ENCODE results near the gene LMF1.

- TF ChIP-seq CTBP1 (IDR thresholded peaks at IDR 0.05; ENCODE audit: borderline replicate concordance) (no peak), ADNP (tag; IDR thresholded peaks at IDR 0.05) (no peak), ZC3H4 (CRISPR knock-in tag; IDR thresholded peaks at IDR 0.05; ENCODE audit: borderline replicate concordance) (no peak)
Observed at GRCh38 chr16:947255-947921, 23.4 kb downstream of the LMF1 start.

Data from K562 (cell line).